HCT116 (cell line): ENCODE measurements around the gene ZC3H13. TPM values are rescaled to one million over a fixed set of nuclear protein-coding genes. Genes with fewer than 3 reads are reported as not detected.

Experiments
- ATAC-seq: fragments of 200-7000 bp; cut with Tn5 transposase; 2 replicates; pipeline ENCODE4 v1.9.1; 2020; ENCODE audit warnings: mild to moderate bottlenecking, moderate library complexity
- BruUV-seq: library from RNA; stranded (reverse); fragments of 400-500 nt; replicated peaks from 2 replicates; lab custom pipeline; 2021; lab: Mats Ljungman, UMichigan
- CTCF ChIA-PET: fragments of 300-600 bp; sonication (Branson Sonifier 250); formaldehyde crosslinking; loops from one replicate; lab custom pipeline; 2021; ENCODE audit warnings: antibody characterized with exemption; lab: Charles Lee
- POLR2A ChIA-PET: fragments of 300-600, 350-600 bp; sonication (Branson Sonifier 250); formaldehyde crosslinking; loops from one replicate; lab custom pipeline; 2021; ENCODE audit warnings: antibody characterized with exemption; lab: Charles Lee
- RAD21 ChIA-PET, 2 experiments: fragments of 300-600 bp; sonication (Branson Sonifier 250); formaldehyde crosslinking; loops; one replicate each; lab custom pipeline; 2023; ENCODE audit warnings: low total read pairs in 2 of 2; ENCODE audit not compliant: uncharacterized antibody in 2 of 2, unreplicated experiment in 2 of 2, low non-redundant PET in 1 of 2; lab: Charles Lee
- DNase-seq: peaks from one replicate; pipeline ENCODE4 v3.0.0-alpha.2; 2010; ENCODE audit warnings: low read depth, low spot score
- H2AFZ ChIP-seq: fragments of 200-600 bp; shearing (Covaris generic), sonication (generic); 2 replicates; pipeline ENCODE4 v1.6.1; 2017; ENCODE audit warnings: low read depth, mixed run types, mixed read lengths, antibody characterized with exemption, low read length; ENCODE audit not compliant: poor library complexity, severe bottlenecking
- H3K27ac ChIP-seq: 2 replicates; pipeline ENCODE4 v1.5.1; 2012; ENCODE audit warnings: low read depth, low read length
- H3K27me3 ChIP-seq: fragments of 200-600 bp; sonication (generic); 2 replicates; pipeline ENCODE4 v1.6.1; 2016; ENCODE audit warnings: mixed run types, low read length, mixed read lengths; ENCODE audit not compliant: insufficient read depth
- H3K36me3 ChIP-seq, 2 experiments: fragments of 200-500 bp in 1 of 2; fragments of 200-600 bp in 1 of 2; sonication (Bioruptor generic) in 1 of 2; sonication (generic) in 1 of 2; 2 replicates each; pipeline versions ENCODE4 v1.5.1 to v1.6.1; 2014 to 2016; ENCODE audit warnings: low read length in 2 of 2, inconsistent platforms in 1 of 2, mixed read lengths in 1 of 2, mixed run types in 1 of 2; ENCODE audit not compliant: insufficient read depth in 2 of 2, control insufficient read depth in 1 of 2
- H3K4me1 ChIP-seq, 2 experiments: fragments of 200-600 bp in 1 of 2; sonication (generic) in 1 of 2; 2 replicates each; pipeline versions ENCODE4 v1.5.1 to v1.6.1; 2012 to 2017; ENCODE audit warnings: low read length in 2 of 2, inconsistent platforms in 1 of 2, mild to moderate bottlenecking in 1 of 2, mixed read lengths in 1 of 2, mixed run types in 1 of 2, moderate library complexity in 1 of 2; ENCODE audit not compliant: insufficient read depth in 2 of 2, control insufficient read depth in 1 of 2
- H3K4me2 ChIP-seq: fragments of 200-600 bp; sonication (generic); 2 replicates; pipeline ENCODE4 v1.6.1; 2017; ENCODE audit warnings: mixed run types, low read length, mixed read lengths
- H3K4me3 ChIP-seq, 2 experiments: fragments of 200-600 bp in 1 of 2; sonication (generic) in 1 of 2; replicated peaks in 1 of 2; 2 replicates each; pipeline ENCODE4 v1.5.1; 2011 to 2016; ENCODE audit warnings: low read length in 2 of 2, control low read depth in 1 of 2, low read depth in 1 of 2, mild to moderate bottlenecking in 1 of 2, mixed read lengths in 1 of 2, mixed run types in 1 of 2
- H3K79me2 ChIP-seq: fragments of 200-600 bp; sonication (generic); 2 replicates; pipeline ENCODE4 v1.6.1; 2017; ENCODE audit warnings: mild to moderate bottlenecking, mixed run types, low read length, moderate library complexity, mixed read lengths; ENCODE audit not compliant: insufficient read depth
- H3K9ac ChIP-seq: fragments of 200-600 bp; sonication (generic); 2 replicates; pipeline ENCODE4 v1.6.1; 2016; ENCODE audit warnings: low read length, mixed read lengths
- H3K9me2 ChIP-seq: fragments of 200-600 bp; sonication (generic), shearing (Covaris generic); 2 replicates; pipeline ENCODE4 v1.6.1; 2017; ENCODE audit warnings: mixed run types, mild to moderate bottlenecking, moderate library complexity; ENCODE audit not compliant: insufficient read depth
- H3K9me3 ChIP-seq, 2 experiments: fragments of 200-500 bp in 1 of 2; fragments of 200-600 bp in 1 of 2; sonication (Bioruptor generic) in 1 of 2; sonication (generic) in 1 of 2; 2 replicates each; pipeline ENCODE4 v1.6.1; 2014 to 2017; ENCODE audit warnings: low read length in 2 of 2, mixed read lengths in 2 of 2, inconsistent platforms in 1 of 2, low read depth in 1 of 2, mild to moderate bottlenecking in 1 of 2, mixed run types in 1 of 2, moderate library complexity in 1 of 2; ENCODE audit not compliant: control insufficient read depth in 1 of 2, insufficient read depth in 1 of 2
- H4K20me1 ChIP-seq: fragments of 200-600 bp; sonication (generic), shearing (Covaris generic); 2 replicates; pipeline ENCODE4 v1.6.1; 2017; ENCODE audit warnings: mixed run types, mild to moderate bottlenecking, moderate library complexity; ENCODE audit not compliant: insufficient read depth
- ELF1 ChIP-seq: IDR thresholded peaks from 2 replicates; pipeline ENCODE4 v1.6.1; 2012; ENCODE audit warnings: low read depth, borderline replicate concordance
- EZH2phosphoT487 ChIP-seq: fragments of 200-600 bp; IDR thresholded peaks from 2 replicates; pipeline ENCODE4 v1.6.1; 2018; ENCODE audit warnings: antibody characterized with exemption, borderline replicate concordance
- JUND ChIP-seq: IDR thresholded peaks from 2 replicates; pipeline ENCODE4 v1.6.1; 2012
- POLR2A ChIP-seq: IDR thresholded peaks from 2 replicates; pipeline ENCODE4 v1.7.0; 2011; ENCODE audit warnings: borderline replicate concordance; ENCODE audit not compliant: insufficient read depth, insufficient read length; ENCODE audit errors: extremely low read depth
- POLR2AphosphoS5 ChIP-seq: IDR thresholded peaks from 2 replicates; pipeline ENCODE4 v1.6.1; 2011; ENCODE audit warnings: mild to moderate bottlenecking, low read depth, low read length, moderate library complexity
- SIN3A ChIP-seq: IDR thresholded peaks from 2 replicates; pipeline ENCODE4 v1.6.1; 2012; ENCODE audit warnings: low read depth
- SP1 ChIP-seq: IDR thresholded peaks from 2 replicates; pipeline ENCODE4 v1.6.1; 2012; ENCODE audit warnings: low read depth
- SRF ChIP-seq: IDR thresholded peaks from 2 replicates; pipeline ENCODE4 v1.6.1; 2012; ENCODE audit warnings: low read depth
- YY1 ChIP-seq: IDR thresholded peaks from 2 replicates; pipeline ENCODE4 v1.6.1; 2011; ENCODE audit warnings: low read length, low read depth, moderate library complexity, mild to moderate bottlenecking; ENCODE audit not compliant: insufficient replicate concordance; ENCODE audit errors: extremely low read depth
- ZBTB33 ChIP-seq: IDR thresholded peaks from 2 replicates; pipeline ENCODE4 v1.6.1; 2011; ENCODE audit warnings: mild to moderate bottlenecking, low read length, moderate library complexity; ENCODE audit not compliant: insufficient replicate concordance; ENCODE audit errors: extremely low read depth
- ZFX ChIP-seq: fragments of 450-650 bp; IDR thresholded peaks from 2 replicates; pipeline ENCODE4 v1.6.1; 2017
- intact Hi-C: fragments of 100-400 bp; cut with micrococcal nuclease; formaldehyde crosslinking; loops from 2 replicates; pipeline ENCODE4 v1.10.0; 2022
- total RNA-seq: library from RNA; stranded (reverse); gene quantifications from one replicate; pipeline ENCODE4 v1.2.1, GENCODE V29; 2021; ENCODE audit not compliant: unreplicated experiment

The ZC3H13 gene
- total RNA-seq, 1 experiment from 2014 or later: 37.9 TPM

GRCh38 chr13:46022481-46022880 lies 30.1 kb downstream of the ZC3H13 start:
- intact Hi-C loops: no loop called here
- H3K9me3 ChIP-seq: no peaks in the 10 kb centered on the region
- TF ChIP-seq ELF1 (no peak), ZFX (no peak), SIN3A (no peak), ZBTB33 (no peak), YY1 (no peak), EZH2phosphoT487 (no peak), POLR2A (no peak), SP1 (no peak), JUND (no peak), SRF (no peak), POLR2AphosphoS5 (no peak)
- TF ChIP-seq, all 23 proteins: peak for 0
- ChIA-PET CTCF (no interaction called here), POLR2A (no interaction called here), RAD21 (no interaction called here)
- Histone ChIP-seq H3K9ac (no peak overlapping the region), H3K27ac (no peak overlapping the region), H4K20me1 (peaks cover 10% of the 10 kb centered on the region; the same call in 1 of the 2 replicates), H3K9me2 (no peaks in the 10 kb centered on the region), H3K27me3 (no peaks in the 10 kb centered on the region), H3K79me2 (peaks cover 34% of the 10 kb centered on the region), H2AFZ (no peak overlapping the region), H3K4me3 (no peak overlapping the region), H3K4me2 (no peak overlapping the region), H3K36me3 (peaks cover 4 to 6% of the 10 kb centered on the region in 2 experiments; a peak in 2 of 4 replicates), H3K4me1 (no peaks in the 10 kb centered on the region)
- no peak for ATAC-seq
- BruUV-seq: no TSS peak
- no peak for DNase-seq
